ENCODE results near the gene ABTB1. TPM values are rescaled to one million over a fixed set of nuclear protein-coding genes. Genes with fewer than 3 reads are reported as not detected.

The ABTB1 gene
- total RNA-seq, 1 donor from 2014 or later, result 7.2 TPM

GRCh38 chr3:127674790-127675189 lies 2.0 kb downstream of the ABTB1 start:
- Mint-ChIP-seq H3K36me3 (ENCODE audit: low read depth) (no peaks in the 10 kb centered on the region), H3K27me3 (ENCODE audit: low read depth) (peaks cover 14% of the 10 kb centered on the region), H3K4me1 (peaks cover 18% of the 10 kb centered on the region), H3K4me3 (peak overlapping the region; percentile 75), H3K27ac (ENCODE audit: unreplicated experiment) (no peak overlapping the region), H3K9me3 (no peaks in the 10 kb centered on the region)
- DNase-seq (ENCODE audit: low read depth, low spot score), result no peak
- TF ChIP-seq CTCF (conservative IDR thresholded peaks at IDR 0.05), result no peak

- Mint-ChIP-seq H3K4me1 (peaks cover 18% of the 10 kb centered on the region), H3K36me3 (ENCODE audit: low read depth) (no peaks in the 10 kb centered on the region), H3K27me3 (ENCODE audit: low read depth) (peaks cover 14% of the 10 kb centered on the region), H3K4me3 (peak overlapping the region; percentile 80), H3K9me3 (no peaks in the 10 kb centered on the region), H3K27ac (ENCODE audit: unreplicated experiment) (peak overlapping the region; percentile 72)
- no peak for DNase-seq (ENCODE audit: low read depth, low spot score)
- no peak for TF ChIP-seq CTCF (conservative IDR thresholded peaks at IDR 0.05)
Observed at GRCh38 chr3:127675651-127676391, 3.1 kb downstream of the ABTB1 start.

GRCh38 chr3:127676456-127676855 lies 3.7 kb downstream of the ABTB1 start:
- Mint-ChIP-seq H3K9me3 (no peaks in the 10 kb centered on the region), H3K4me3 (peak overlapping the region; percentile 80), H3K36me3 (ENCODE audit: low read depth) (no peaks in the 10 kb centered on the region), H3K27ac (ENCODE audit: unreplicated experiment) (no peak overlapping the region), H3K4me1 (peaks cover 18% of the 10 kb centered on the region), H3K27me3 (ENCODE audit: low read depth) (peaks cover 12% of the 10 kb centered on the region)
- TF ChIP-seq CTCF (conservative IDR thresholded peaks at IDR 0.05), result no peak
- DNase-seq (ENCODE audit: low read depth, low spot score), result no peak

- H3K27me3 Mint-ChIP-seq (ENCODE audit: low read depth), result peaks cover 12% of the 10 kb centered on the region
- no peak for TF ChIP-seq CTCF (conservative IDR thresholded peaks at IDR 0.05)
- H3K4me1 Mint-ChIP-seq, result peaks cover 16% of the 10 kb centered on the region
- no peak for DNase-seq (ENCODE audit: low read depth, low spot score)
- no peaks in the 10 kb centered on the region for H3K36me3 Mint-ChIP-seq (ENCODE audit: low read depth)
- no peak overlapping the region for H3K4me3 Mint-ChIP-seq
- no peaks in the 10 kb centered on the region for H3K9me3 Mint-ChIP-seq
- no peak overlapping the region for H3K27ac Mint-ChIP-seq (ENCODE audit: unreplicated experiment)
Observed at GRCh38 chr3:127676921-127677351, 4.2 kb downstream of the ABTB1 start.

- no peaks in the 10 kb centered on the region for H3K36me3 Mint-ChIP-seq (ENCODE audit: low read depth)
- H3K4me3 Mint-ChIP-seq, result peak overlapping the region; percentile 54
- H3K4me1 Mint-ChIP-seq, result peaks cover 13% of the 10 kb centered on the region
- no peaks in the 10 kb centered on the region for H3K9me3 Mint-ChIP-seq
- TF ChIP-seq CTCF (conservative IDR thresholded peaks at IDR 0.05), result no peak
- peaks cover 12% of the 10 kb centered on the region for H3K27me3 Mint-ChIP-seq (ENCODE audit: low read depth)
- no peak for DNase-seq (ENCODE audit: low read depth, low spot score)
- H3K27ac Mint-ChIP-seq (ENCODE audit: unreplicated experiment), result peak overlapping the region; percentile 95
Observed at GRCh38 chr3:127677541-127678314, 5.0 kb downstream of the ABTB1 start.
